Measurements from ENCODE around the gene METTL9.
"Not testable (repeated sequence)": the region's sequence is repeated elsewhere in the genome, so short reads cannot be mapped to it uniquely, and the experiment has no call there.

METTL9 gene

GRCh38 chr16:21683184-21683583 is 83.8 kb downstream of the METTL9 start:
- no peaks in the 10 kb centered on the region for H3K36me3 ChIP-seq (ENCODE audit: insufficient read depth, low read depth, low read length)
- H3K9ac ChIP-seq (ENCODE audit: low read depth, low read length): no peak overlapping the region
- H3K27me3 ChIP-seq (ENCODE audit: insufficient read depth, low read length): no peaks in the 10 kb centered on the region; the same call in 1 of the 2 replicates
- no peak overlapping the region for H3K27ac ChIP-seq (ENCODE audit: low read length)
- no peaks in the 10 kb centered on the region for H3K9me3 ChIP-seq (ENCODE audit: insufficient read depth, low read depth, low read length)
- no peaks in the 10 kb centered on the region for H3K4me1 ChIP-seq (ENCODE audit: insufficient read depth, low read length)
- H3K4me3 ChIP-seq (ENCODE audit: low read length): no peak overlapping the region

GRCh38 chr16:21684199-21684598 is 84.8 kb downstream of the METTL9 start:
- Histone ChIP-seq H3K27ac (ENCODE audit: low read length) (no peak overlapping the region), H3K9me3 (ENCODE audit: insufficient read depth, low read depth, low read length) (no peaks in the 10 kb centered on the region)

GRCh38 chr16:21685034-21685455 is 85.7 kb downstream of the METTL9 start:
- H3K27ac ChIP-seq (ENCODE audit: low read length): no peak overlapping the region
- no peaks in the 10 kb centered on the region; the same call in 1 of the 2 replicates for H3K27me3 ChIP-seq (ENCODE audit: insufficient read depth, low read length)

More at GRCh38 chr16:21684199-21684598, 84.8 kb downstream of the METTL9 start:
- no peak overlapping the region for H3K4me3 ChIP-seq (ENCODE audit: low read length)
- H3K27me3 ChIP-seq (ENCODE audit: insufficient read depth, low read length): no peaks in the 10 kb centered on the region; the same call in 1 of the 2 replicates
- H3K4me1 ChIP-seq (ENCODE audit: insufficient read depth, low read length): no peaks in the 10 kb centered on the region
- no peak overlapping the region for H3K9ac ChIP-seq (ENCODE audit: low read depth, low read length)
- no peaks in the 10 kb centered on the region for H3K36me3 ChIP-seq (ENCODE audit: insufficient read depth, low read depth, low read length)

GRCh38 chr16:21689107-21689506 is 89.7 kb downstream of the METTL9 start:
- H3K9me3 ChIP-seq (ENCODE audit: insufficient read depth, low read depth, low read length): no peaks in the 10 kb centered on the region
- no peak overlapping the region for H3K9ac ChIP-seq (ENCODE audit: low read depth, low read length)
- no peak overlapping the region for H3K27ac ChIP-seq (ENCODE audit: low read length)
- H3K27me3 ChIP-seq (ENCODE audit: insufficient read depth, low read length): no peaks in the 10 kb centered on the region
- no peak overlapping the region for H3K4me3 ChIP-seq (ENCODE audit: low read length)
- no peaks in the 10 kb centered on the region for H3K36me3 ChIP-seq (ENCODE audit: insufficient read depth, low read depth, low read length)
- no peaks in the 10 kb centered on the region for H3K4me1 ChIP-seq (ENCODE audit: insufficient read depth, low read length)

More at GRCh38 chr16:21685034-21685455, 85.7 kb downstream of the METTL9 start:
- no peaks in the 10 kb centered on the region for H3K9me3 ChIP-seq (ENCODE audit: insufficient read depth, low read depth, low read length)
- H3K4me1 ChIP-seq (ENCODE audit: insufficient read depth, low read length): no peaks in the 10 kb centered on the region
- no peak overlapping the region for H3K9ac ChIP-seq (ENCODE audit: low read depth, low read length)
- H3K36me3 ChIP-seq (ENCODE audit: insufficient read depth, low read depth, low read length): no peaks in the 10 kb centered on the region
- no peak overlapping the region for H3K4me3 ChIP-seq (ENCODE audit: low read length)

- not testable (repeated sequence) for H3K4me1 ChIP-seq (ENCODE audit: insufficient read depth, low read length); H3K27me3 ChIP-seq (ENCODE audit: insufficient read depth, low read length); H3K4me3 ChIP-seq (ENCODE audit: low read length); H3K27ac ChIP-seq (ENCODE audit: low read length); H3K9ac ChIP-seq (ENCODE audit: low read depth, low read length); H3K36me3 ChIP-seq (ENCODE audit: insufficient read depth, low read depth, low read length); H3K9me3 ChIP-seq (ENCODE audit: insufficient read depth, low read depth, low read length)
Observed at GRCh38 chr16:21690967-21691366, 91.6 kb downstream of the METTL9 start.

GRCh38 chr16:21694609-21695008 is 95.2 kb downstream of the METTL9 start:
- H3K4me1 ChIP-seq (ENCODE audit: insufficient read depth, low read length): no peaks in the 10 kb centered on the region
- H3K36me3 ChIP-seq (ENCODE audit: insufficient read depth, low read depth, low read length): no peaks in the 10 kb centered on the region
- H3K9ac ChIP-seq (ENCODE audit: low read depth, low read length): no peak overlapping the region
- H3K27me3 ChIP-seq (ENCODE audit: insufficient read depth, low read length): no peaks in the 10 kb centered on the region
- H3K9me3 ChIP-seq (ENCODE audit: insufficient read depth, low read depth, low read length): no peaks in the 10 kb centered on the region
- no peak overlapping the region for H3K4me3 ChIP-seq (ENCODE audit: low read length)
- H3K27ac ChIP-seq (ENCODE audit: low read length): no peak overlapping the region

GRCh38 chr16:21697032-21697431 is 97.7 kb downstream of the METTL9 start:
- no peak overlapping the region for H3K4me3 ChIP-seq (ENCODE audit: low read length)

GRCh38 chr16:21698169-21699032 is 99.0 kb downstream of the METTL9 start:
- no peak overlapping the region for H3K4me3 ChIP-seq (ENCODE audit: low read length)
- H3K9ac ChIP-seq (ENCODE audit: low read depth, low read length): no peak overlapping the region
- H3K27ac ChIP-seq (ENCODE audit: low read length): no peak overlapping the region
- no peaks in the 10 kb centered on the region for H3K4me1 ChIP-seq (ENCODE audit: insufficient read depth, low read length)
- no peaks in the 10 kb centered on the region for H3K9me3 ChIP-seq (ENCODE audit: insufficient read depth, low read depth, low read length)
- H3K36me3 ChIP-seq (ENCODE audit: insufficient read depth, low read depth, low read length): no peaks in the 10 kb centered on the region
- no peaks in the 10 kb centered on the region for H3K27me3 ChIP-seq (ENCODE audit: insufficient read depth, low read length)

More at GRCh38 chr16:21697032-21697431, 97.7 kb downstream of the METTL9 start:
- no peak overlapping the region for H3K9ac ChIP-seq (ENCODE audit: low read depth, low read length)
- H3K27ac ChIP-seq (ENCODE audit: low read length): no peak overlapping the region
- no peaks in the 10 kb centered on the region for H3K4me1 ChIP-seq (ENCODE audit: insufficient read depth, low read length)
- no peaks in the 10 kb centered on the region for H3K9me3 ChIP-seq (ENCODE audit: insufficient read depth, low read depth, low read length)
- H3K27me3 ChIP-seq (ENCODE audit: insufficient read depth, low read length): no peaks in the 10 kb centered on the region
- H3K36me3 ChIP-seq (ENCODE audit: insufficient read depth, low read depth, low read length): no peaks in the 10 kb centered on the region

- H3K27me3 ChIP-seq (ENCODE audit: insufficient read depth, low read length): no peaks in the 10 kb centered on the region
- H3K9me3 ChIP-seq (ENCODE audit: insufficient read depth, low read depth, low read length): no peaks in the 10 kb centered on the region
- no peaks in the 10 kb centered on the region for H3K4me1 ChIP-seq (ENCODE audit: insufficient read depth, low read length)
- no peak overlapping the region for H3K4me3 ChIP-seq (ENCODE audit: low read length)
- H3K9ac ChIP-seq (ENCODE audit: low read depth, low read length): no peak overlapping the region
- H3K27ac ChIP-seq (ENCODE audit: low read length): no peak overlapping the region
- H3K36me3 ChIP-seq (ENCODE audit: insufficient read depth, low read depth, low read length): no peaks in the 10 kb centered on the region
Observed at GRCh38 chr16:21701271-21701670, 101.9 kb downstream of the METTL9 start.

- H3K9ac ChIP-seq (ENCODE audit: low read depth, low read length): no peak overlapping the region
- H3K4me3 ChIP-seq (ENCODE audit: low read length): no peak overlapping the region
- no peaks in the 10 kb centered on the region for H3K9me3 ChIP-seq (ENCODE audit: insufficient read depth, low read depth, low read length)
- H3K27me3 ChIP-seq (ENCODE audit: insufficient read depth, low read length): no peaks in the 10 kb centered on the region
- H3K27ac ChIP-seq (ENCODE audit: low read length): no peak overlapping the region
- no peaks in the 10 kb centered on the region for H3K36me3 ChIP-seq (ENCODE audit: insufficient read depth, low read depth, low read length)
- no peaks in the 10 kb centered on the region for H3K4me1 ChIP-seq (ENCODE audit: insufficient read depth, low read length)
Observed at GRCh38 chr16:21702276-21702675, 102.9 kb downstream of the METTL9 start.

- no peak overlapping the region for H3K9ac ChIP-seq (ENCODE audit: low read depth, low read length)
- H3K9me3 ChIP-seq (ENCODE audit: insufficient read depth, low read depth, low read length): no peaks in the 10 kb centered on the region
- H3K4me1 ChIP-seq (ENCODE audit: insufficient read depth, low read length): no peaks in the 10 kb centered on the region
- H3K27ac ChIP-seq (ENCODE audit: low read length): no peak overlapping the region
- H3K4me3 ChIP-seq (ENCODE audit: low read length): no peak overlapping the region
- H3K36me3 ChIP-seq (ENCODE audit: insufficient read depth, low read depth, low read length): no peaks in the 10 kb centered on the region
- H3K27me3 ChIP-seq (ENCODE audit: insufficient read depth, low read length): no peaks in the 10 kb centered on the region
Observed at GRCh38 chr16:21703156-21703555, 103.8 kb downstream of the METTL9 start.

- no peaks in the 10 kb centered on the region for H3K9me3 ChIP-seq (ENCODE audit: insufficient read depth, low read depth, low read length)
- H3K4me1 ChIP-seq (ENCODE audit: insufficient read depth, low read length): no peaks in the 10 kb centered on the region
- H3K9ac ChIP-seq (ENCODE audit: low read depth, low read length): no peak overlapping the region
- H3K36me3 ChIP-seq (ENCODE audit: insufficient read depth, low read depth, low read length): no peaks in the 10 kb centered on the region
- H3K27ac ChIP-seq (ENCODE audit: low read length): no peak overlapping the region
- no peaks in the 10 kb centered on the region for H3K27me3 ChIP-seq (ENCODE audit: insufficient read depth, low read length)
- no peak overlapping the region for H3K4me3 ChIP-seq (ENCODE audit: low read length)
Observed at GRCh38 chr16:21703589-21704174, 104.3 kb downstream of the METTL9 start.

All from iPS-20b (cell line).